ENCODE results near the gene EFHC1.

The EFHC1 gene

DNA sequence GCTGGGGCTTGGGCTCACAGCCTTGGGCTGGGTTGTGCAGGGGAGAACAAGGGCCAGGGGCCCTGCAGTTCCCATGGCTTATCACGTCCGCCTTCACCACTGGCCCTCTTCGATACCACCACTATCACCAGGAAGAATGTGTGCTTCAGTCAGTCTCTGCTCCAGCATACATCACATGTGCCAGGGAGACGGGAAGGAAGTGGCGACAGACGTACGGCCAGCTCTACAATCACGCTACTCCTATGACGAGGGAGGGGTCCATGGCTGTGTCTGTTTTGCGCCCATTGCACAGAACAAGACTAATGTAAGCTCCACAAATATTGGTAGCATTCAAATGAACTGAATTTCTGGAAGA is 84.6 kb downstream of the EFHC1 start:
- Histone ChIP-seq H3K36me3 (ENCODE audit: low read length) (no peaks in the 10 kb centered on the region), H4K20me1 (ENCODE audit: low read depth, low read length) (no peaks in the 10 kb centered on the region), H3K4me3 (ENCODE audit: insufficient read depth, low read length, poor library complexity, severe bottlenecking) (no peak overlapping the region), H3K4me2 (ENCODE audit: low read depth, low read length, poor library complexity, severe bottlenecking) (no peak overlapping the region), H2AFZ (ENCODE audit: low read depth, low read length, severe bottlenecking) (no peak overlapping the region), H3K27me3 (ENCODE audit: low read length) (no peaks in the 10 kb centered on the region), H3K27ac (ENCODE audit: low read depth, low read length) (no peak overlapping the region), H3K79me2 (ENCODE audit: insufficient read depth, low read length) (no peaks in the 10 kb centered on the region), H3K9ac (ENCODE audit: low read length) (no peak overlapping the region), H3F3A (ENCODE audit: insufficient read depth) (no peaks in the 10 kb centered on the region), H3K9me3 (ENCODE audit: insufficient read depth, low read length) (no peaks in the 10 kb centered on the region), H3K9me2 (replicated peaks; ENCODE audit: insufficient read depth, low read length) (no peaks in the 10 kb centered on the region)
- no peak for TF ChIP-seq EZH2phosphoT487 (conservative IDR thresholded peaks at IDR 0.05; ENCODE audit: low read length)
- TF ChIP-seq, protein P1, sequence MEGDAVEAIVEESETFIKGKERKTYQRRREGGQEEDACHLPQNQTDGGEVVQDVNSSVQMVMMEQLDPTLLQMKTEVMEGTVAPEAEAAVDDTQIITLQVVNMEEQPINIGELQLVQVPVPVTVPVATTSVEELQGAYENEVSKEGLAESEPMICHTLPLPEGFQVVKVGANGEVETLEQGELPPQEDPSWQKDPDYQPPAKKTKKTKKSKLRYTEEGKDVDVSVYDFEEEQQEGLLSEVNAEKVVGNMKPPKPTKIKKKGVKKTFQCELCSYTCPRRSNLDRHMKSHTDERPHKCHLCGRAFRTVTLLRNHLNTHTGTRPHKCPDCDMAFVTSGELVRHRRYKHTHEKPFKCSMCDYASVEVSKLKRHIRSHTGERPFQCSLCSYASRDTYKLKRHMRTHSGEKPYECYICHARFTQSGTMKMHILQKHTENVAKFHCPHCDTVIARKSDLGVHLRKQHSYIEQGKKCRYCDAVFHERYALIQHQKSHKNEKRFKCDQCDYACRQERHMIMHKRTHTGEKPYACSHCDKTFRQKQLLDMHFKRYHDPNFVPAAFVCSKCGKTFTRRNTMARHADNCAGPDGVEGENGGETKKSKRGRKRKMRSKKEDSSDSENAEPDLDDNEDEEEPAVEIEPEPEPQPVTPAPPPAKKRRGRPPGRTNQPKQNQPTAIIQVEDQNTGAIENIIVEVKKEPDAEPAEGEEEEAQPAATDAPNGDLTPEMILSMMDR (IDR thresholded peaks at IDR 0.05; ENCODE audit: insufficient read depth, low read length, poor library complexity, severe bottlenecking) = no peak

DNA sequence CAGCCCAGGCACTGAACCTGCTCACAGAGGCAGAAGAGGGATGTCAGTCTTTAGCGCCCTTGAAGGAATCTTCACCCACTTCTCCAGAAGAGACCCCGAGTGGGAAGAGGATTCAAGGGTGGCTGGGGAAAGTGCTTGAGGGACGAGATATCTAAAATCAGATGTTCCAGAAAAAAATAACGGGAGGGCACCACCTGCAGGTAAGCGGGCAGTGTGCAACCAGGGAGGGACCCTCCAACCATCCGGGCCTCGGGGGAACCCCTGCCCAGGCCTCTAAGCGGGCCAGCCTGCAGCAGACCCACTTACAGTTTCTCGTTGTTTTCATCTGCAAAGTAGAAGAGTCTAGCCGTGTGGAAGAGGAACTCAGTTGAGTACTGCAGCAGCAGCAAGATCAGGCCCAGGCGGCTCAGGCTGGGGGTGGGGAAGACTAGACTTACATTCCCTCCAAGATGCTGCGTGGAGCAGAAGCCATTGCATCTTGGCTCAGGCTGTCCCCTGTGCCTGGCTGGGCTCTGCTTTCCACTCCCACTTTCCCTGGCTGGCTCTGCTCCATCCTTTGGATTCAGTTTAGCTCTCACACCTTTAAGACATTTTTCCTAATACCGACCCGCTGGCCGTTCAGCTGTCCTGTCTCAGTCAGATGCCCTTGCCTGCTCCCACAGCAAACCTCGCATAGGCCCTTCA is 85.7 kb downstream of the EFHC1 start:
- no peak overlapping the region for H3K27ac ChIP-seq (ENCODE audit: low read depth, low read length)
- H3K4me2 ChIP-seq (ENCODE audit: low read depth, low read length, poor library complexity, severe bottlenecking) = no peak overlapping the region
- no peak overlapping the region for H3K4me3 ChIP-seq (ENCODE audit: insufficient read depth, low read length, poor library complexity, severe bottlenecking)
- no peaks in the 10 kb centered on the region for H3K36me3 ChIP-seq (ENCODE audit: low read length)
- H2AFZ ChIP-seq (ENCODE audit: low read depth, low read length, severe bottlenecking) = no peak overlapping the region
- no peaks in the 10 kb centered on the region for H3K9me2 ChIP-seq (replicated peaks; ENCODE audit: insufficient read depth, low read length)
- no peak overlapping the region for H3K9ac ChIP-seq (ENCODE audit: low read length)
- no peaks in the 10 kb centered on the region for H3K9me3 ChIP-seq (ENCODE audit: insufficient read depth, low read length)
- H3K27me3 ChIP-seq (ENCODE audit: low read length) = no peaks in the 10 kb centered on the region
- no peaks in the 10 kb centered on the region for H3K79me2 ChIP-seq (ENCODE audit: insufficient read depth, low read length)
- TF ChIP-seq, protein P1 (IDR thresholded peaks at IDR 0.05; ENCODE audit: insufficient read depth, low read length, poor library complexity, severe bottlenecking) = peak; percentile 45
- no peak for TF ChIP-seq EZH2phosphoT487 (conservative IDR thresholded peaks at IDR 0.05; ENCODE audit: low read length)
- H4K20me1 ChIP-seq (ENCODE audit: low read depth, low read length) = no peaks in the 10 kb centered on the region
- no peaks in the 10 kb centered on the region for H3F3A ChIP-seq (ENCODE audit: insufficient read depth)

DNA sequence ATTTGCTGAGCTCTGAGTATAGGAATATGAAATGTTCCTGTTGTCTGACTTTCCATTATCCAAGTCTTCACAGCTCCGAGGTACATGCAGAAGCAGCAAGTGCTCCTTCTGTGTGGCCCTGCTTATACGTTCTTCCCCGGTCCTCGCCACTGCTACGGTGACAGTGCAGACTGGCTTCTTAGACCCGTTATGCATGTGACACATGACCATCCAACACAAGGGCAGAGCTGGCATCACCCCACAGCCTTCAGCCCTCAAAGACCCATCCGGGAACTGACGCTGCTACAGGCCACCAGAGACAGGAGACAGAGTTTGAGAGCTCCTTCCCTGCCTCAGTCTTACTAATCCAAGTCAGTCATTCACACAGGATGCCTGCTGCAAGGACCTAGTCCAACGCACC is 86.3 kb downstream of the EFHC1 start:
- no peaks in the 10 kb centered on the region for H4K20me1 ChIP-seq (ENCODE audit: low read depth, low read length)
- no peak overlapping the region for H3K9ac ChIP-seq (ENCODE audit: low read length)
- H3K4me3 ChIP-seq (ENCODE audit: insufficient read depth, low read length, poor library complexity, severe bottlenecking) = no peak overlapping the region
- no peaks in the 10 kb centered on the region for H3F3A ChIP-seq (ENCODE audit: insufficient read depth)
- no peaks in the 10 kb centered on the region for H3K36me3 ChIP-seq (ENCODE audit: low read length)
- TF ChIP-seq EZH2phosphoT487 (conservative IDR thresholded peaks at IDR 0.05; ENCODE audit: low read length) = no peak
- TF ChIP-seq, protein P1 (IDR thresholded peaks at IDR 0.05; ENCODE audit: insufficient read depth, low read length, poor library complexity, severe bottlenecking) = no peak
- H3K9me2 ChIP-seq (replicated peaks; ENCODE audit: insufficient read depth, low read length) = no peaks in the 10 kb centered on the region
- H3K9me3 ChIP-seq (ENCODE audit: insufficient read depth, low read length) = no peaks in the 10 kb centered on the region
- H3K27ac ChIP-seq (ENCODE audit: low read depth, low read length) = no peak overlapping the region
- no peaks in the 10 kb centered on the region for H3K27me3 ChIP-seq (ENCODE audit: low read length)
- no peak overlapping the region for H2AFZ ChIP-seq (ENCODE audit: low read depth, low read length, severe bottlenecking)
- no peak overlapping the region for H3K4me2 ChIP-seq (ENCODE audit: low read depth, low read length, poor library complexity, severe bottlenecking)
- H3K79me2 ChIP-seq (ENCODE audit: insufficient read depth, low read length) = no peaks in the 10 kb centered on the region
